RWPE2 (cell line): ENCODE data around the gene ERBIN.
"Not testable (repeated sequence)": the region's sequence is repeated elsewhere in the genome, so short reads cannot be mapped to it uniquely, and the experiment has no call there.

Experiments
- ATAC-seq: fragments of 200-7000 bp; cut with Tn5 transposase; 3 replicates; pipeline ENCODE4 v1.9.1; 2021; ENCODE audit warnings: low read depth
- DNase-seq: peaks from one replicate; pipeline ENCODE4 v3.0.0-alpha.2; 2020; ENCODE audit warnings: low spot score
- H3K27ac ChIP-seq: fragments of 450-650 bp; 2 replicates; pipeline ENCODE4 v1.5.1; 2017; ENCODE audit warnings: mild to moderate bottlenecking; ENCODE audit not compliant: poor library complexity, severe bottlenecking
- H3K27me3 ChIP-seq: fragments of 250-450 bp; sonication (Bioruptor Pico); 2 replicates; pipeline ENCODE4 v1.5.1; 2021; ENCODE audit warnings: mild to moderate bottlenecking, moderate library complexity; ENCODE audit not compliant: insufficient read depth, poor library complexity, severe bottlenecking
- H3K36me3 ChIP-seq: fragments of 250-450 bp; sonication (Bioruptor Pico); 2 replicates; pipeline ENCODE4 v1.5.1; 2020; ENCODE audit warnings: low read depth, mild to moderate bottlenecking, moderate library complexity
- H3K4me1 ChIP-seq: fragments of 250-450 bp; sonication (Bioruptor Pico); 2 replicates; pipeline ENCODE4 v1.5.1; 2021; ENCODE audit warnings: mild to moderate bottlenecking, moderate library complexity; ENCODE audit not compliant: insufficient read depth, poor library complexity, severe bottlenecking
- H3K4me3 ChIP-seq: fragments of 250-450 bp; sonication (Bioruptor Pico); 2 replicates; pipeline ENCODE4 v1.5.1; 2021; ENCODE audit warnings: mild to moderate bottlenecking, moderate library complexity; ENCODE audit not compliant: severe bottlenecking
- H3K9me3 ChIP-seq: fragments of 250-450 bp; sonication (Bioruptor Pico); 2 replicates; pipeline ENCODE4 v1.5.1; 2021; ENCODE audit warnings: mild to moderate bottlenecking, moderate library complexity; ENCODE audit not compliant: severe bottlenecking
- CTCF ChIP-seq: fragments of 450-650 bp; IDR thresholded peaks from one replicate; pipeline ENCODE4 v1.5.1; 2017; ENCODE audit warnings: mild to moderate bottlenecking, moderate library complexity; ENCODE audit not compliant: poor library complexity, severe bottlenecking

ERBIN gene

GRCh38 chr5:65914641-65915196 is 11.7 kb upstream of the ERBIN start:
- H3K27me3 ChIP-seq: no peaks in the 10 kb centered on the region
- ATAC-seq (no peak), DNase-seq (no peak)
- H3K9me3 ChIP-seq: no peaks in the 10 kb centered on the region
- H3K27ac ChIP-seq: no peak overlapping the region
- H3K36me3 ChIP-seq: no peaks in the 10 kb centered on the region
- TF ChIP-seq CTCF: no peak
- peaks cover 3% of the 10 kb centered on the region for H3K4me1 ChIP-seq
- H3K4me3 ChIP-seq: no peak overlapping the region

DNA sequence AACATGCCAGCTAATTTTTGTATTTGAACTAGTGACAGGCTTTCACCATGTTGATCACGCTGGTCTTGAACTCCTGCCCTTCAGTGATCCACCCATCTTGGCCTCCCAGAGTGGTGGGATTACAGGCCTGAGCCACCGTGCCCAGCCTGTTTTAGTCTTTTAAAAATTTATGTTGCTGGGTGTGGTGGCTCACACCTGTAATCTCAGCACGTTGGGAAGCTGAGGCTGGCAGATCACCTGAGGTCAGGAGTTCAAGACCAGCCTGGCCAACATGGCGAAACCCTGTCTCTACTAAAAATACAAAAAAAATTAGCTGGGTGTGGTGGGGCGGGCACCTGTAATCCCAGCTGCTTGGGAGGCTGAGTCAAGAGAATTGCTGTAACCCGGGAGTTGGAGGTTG is 10.7 kb upstream of the ERBIN start:
- H3K4me1 ChIP-seq, H3K27ac ChIP-seq, H3K4me3 ChIP-seq, H3K36me3 ChIP-seq, ATAC-seq, H3K9me3 ChIP-seq, H3K27me3 ChIP-seq, DNase-seq: not testable (repeated sequence)

GRCh38 chr5:65916066-65916465 is 10.3 kb upstream of the ERBIN start:
- ATAC-seq (no peak), DNase-seq (no peak)
- Histone ChIP-seq H3K27me3 (no peaks in the 10 kb centered on the region), H3K36me3 (no peaks in the 10 kb centered on the region), H3K27ac (no peak overlapping the region), H3K4me1 (peaks cover 9% of the 10 kb centered on the region), H3K4me3 (no peak overlapping the region), H3K9me3 (no peaks in the 10 kb centered on the region)
- TF ChIP-seq CTCF: no peak

GRCh38 chr5:65916636-65917035 is 9.7 kb upstream of the ERBIN start:
- Histone ChIP-seq H3K27ac (no peak overlapping the region), H3K27me3 (no peaks in the 10 kb centered on the region), H3K36me3 (no peaks in the 10 kb centered on the region), H3K4me3 (no peak overlapping the region), H3K9me3 (no peaks in the 10 kb centered on the region), H3K4me1 (peaks cover 9% of the 10 kb centered on the region)
- TF ChIP-seq CTCF: no peak
- DNase-seq (no peak), ATAC-seq (no peak)

- Histone ChIP-seq H3K27me3 (no peaks in the 10 kb centered on the region), H3K4me3 (no peak overlapping the region), H3K9me3 (no peaks in the 10 kb centered on the region), H3K36me3 (no peaks in the 10 kb centered on the region), H3K27ac (no peak overlapping the region), H3K4me1 (peaks cover 9% of the 10 kb centered on the region)
- TF ChIP-seq CTCF: no peak
- ATAC-seq: peak; percentile 72
- DNase-seq: no peak
Observed at GRCh38 chr5:65919773-65920172, 6.6 kb upstream of the ERBIN start.
